SJCRH30 (cell line): ENCODE data around the gene RPN2. TPM values are rescaled to one million over a fixed set of nuclear protein-coding genes. Genes with fewer than 3 reads are reported as not detected.

ENCODE experiments used
- DNase-seq, 2 experiments: peaks; one replicate each; pipeline ENCODE4 v3.0.0-alpha.2; 2015 to 2020
- H3K27ac ChIP-seq: fragments of 250-450 bp; sonication (Bioruptor Pico); 2 replicates; pipeline ENCODE4 v1.5.1; 2020; ENCODE audit warnings: mild to moderate bottlenecking, moderate library complexity
- H3K27me3 ChIP-seq: fragments of 250-450 bp; sonication (Bioruptor Pico); 2 replicates; pipeline ENCODE4 v1.5.1; 2020; ENCODE audit warnings: mild to moderate bottlenecking, moderate library complexity
- H3K36me3 ChIP-seq: fragments of 250-450 bp; sonication (Bioruptor Pico); 2 replicates; pipeline ENCODE4 v1.5.1; 2020; ENCODE audit warnings: mild to moderate bottlenecking, moderate library complexity
- H3K4me1 ChIP-seq: fragments of 250-450 bp; sonication (Bioruptor Pico); 2 replicates; pipeline ENCODE4 v1.5.1; 2020; ENCODE audit warnings: mild to moderate bottlenecking, moderate library complexity
- H3K4me3 ChIP-seq: fragments of 250-450 bp; sonication (Bioruptor Pico); 2 replicates; pipeline ENCODE4 v1.5.1; 2020; ENCODE audit warnings: mild to moderate bottlenecking, moderate library complexity
- H3K9me3 ChIP-seq: fragments of 250-450 bp; sonication (Bioruptor Pico); replicated peaks from 2 replicates; pipeline ENCODE4 v1.5.1; 2020; ENCODE audit warnings: mild to moderate bottlenecking, moderate library complexity
- total RNA-seq: library from RNA; depleted of rRNA; stranded (reverse); fragments of >200 nt; shearing (Covaris generic); gene quantifications from 2 replicates; pipeline ENCODE4 v1.2.3, GENCODE V29; 2014

Gene RPN2
- total RNA-seq, 1 experiment from 2014 or later: 369 TPM

GRCh38 chr20:37237656-37238055 is 58.5 kb downstream of the RPN2 start:
- H3K27ac ChIP-seq: no peak overlapping the region
- H3K4me1 ChIP-seq: peaks cover 43% of the 10 kb centered on the region
- DNase-seq: no peak
- H3K9me3 ChIP-seq: no peaks in the 10 kb centered on the region
- H3K36me3 ChIP-seq: peaks cover 85% of the 10 kb centered on the region
- no peak overlapping the region for H3K4me3 ChIP-seq
- H3K27me3 ChIP-seq: no peaks in the 10 kb centered on the region

GRCh38 chr20:37238426-37238825 is 59.3 kb downstream of the RPN2 start:
- H3K4me1 ChIP-seq: peaks cover 36% of the 10 kb centered on the region
- H3K36me3 ChIP-seq: peaks cover 82% of the 10 kb centered on the region
- DNase-seq: no peak
- H3K27ac ChIP-seq: peak overlapping the region; percentile 15; the same call in 1 of the 2 replicates
- H3K4me3 ChIP-seq: no peak overlapping the region
- no peaks in the 10 kb centered on the region for H3K9me3 ChIP-seq
- no peaks in the 10 kb centered on the region for H3K27me3 ChIP-seq

- H3K27me3 ChIP-seq: no peaks in the 10 kb centered on the region
- DNase-seq: peak; percentile 88 to 93
- no peak overlapping the region for H3K4me3 ChIP-seq
- H3K9me3 ChIP-seq: no peaks in the 10 kb centered on the region
- peaks cover 30% of the 10 kb centered on the region for H3K4me1 ChIP-seq
- peak overlapping the region; percentile 15; the same call in 1 of the 2 replicates for H3K27ac ChIP-seq
- peaks cover 80% of the 10 kb centered on the region for H3K36me3 ChIP-seq
These were observed 59.9 kb downstream of the RPN2 start for GRCh38 chr20:37238935-37239451.

GRCh38 chr20:37240337-37241067 is 61.4 kb downstream of the RPN2 start:
- no peak for DNase-seq
- H3K4me1 ChIP-seq: peaks cover 30% of the 10 kb centered on the region
- no peak overlapping the region for H3K27ac ChIP-seq

GRCh38 chr20:37242503-37242902 is 63.4 kb downstream of the RPN2 start:
- Histone ChIP-seq H3K9me3 (no peaks in the 10 kb centered on the region), H3K4me3 (no peak overlapping the region), H3K4me1 (peaks cover 41% of the 10 kb centered on the region), H3K27me3 (no peaks in the 10 kb centered on the region), H3K36me3 (peaks cover 50% of the 10 kb centered on the region), H3K27ac (no peak overlapping the region)
- DNase-seq: no peak

More at GRCh38 chr20:37240337-37241067, 61.4 kb downstream of the RPN2 start:
- no peaks in the 10 kb centered on the region for H3K27me3 ChIP-seq
- no peaks in the 10 kb centered on the region for H3K9me3 ChIP-seq
- no peak overlapping the region for H3K4me3 ChIP-seq
- peaks cover 69% of the 10 kb centered on the region for H3K36me3 ChIP-seq

- DNase-seq: no peak
- no peak overlapping the region for H3K4me3 ChIP-seq
- peaks cover 42% of the 10 kb centered on the region for H3K36me3 ChIP-seq
- H3K9me3 ChIP-seq: no peaks in the 10 kb centered on the region
- H3K27me3 ChIP-seq: no peaks in the 10 kb centered on the region
- H3K4me1 ChIP-seq: peaks cover 35% of the 10 kb centered on the region
- no peak overlapping the region for H3K27ac ChIP-seq
These were observed 64.2 kb downstream of the RPN2 start for GRCh38 chr20:37243076-37243936.

GRCh38 chr20:37243937-37244571 is 64.9 kb downstream of the RPN2 start:
- peaks cover 41% of the 10 kb centered on the region for H3K36me3 ChIP-seq
- H3K4me3 ChIP-seq: no peak overlapping the region
- no peaks in the 10 kb centered on the region for H3K9me3 ChIP-seq
- H3K4me1 ChIP-seq: peaks cover 28% of the 10 kb centered on the region
- DNase-seq: no peak
- H3K27me3 ChIP-seq: no peaks in the 10 kb centered on the region
- H3K27ac ChIP-seq: no peak overlapping the region

GRCh38 chr20:37244572-37244957 is 65.4 kb downstream of the RPN2 start:
- Histone ChIP-seq H3K36me3 (peaks cover 41% of the 10 kb centered on the region), H3K4me3 (no peak overlapping the region), H3K27ac (no peak overlapping the region), H3K4me1 (peaks cover 23% of the 10 kb centered on the region), H3K27me3 (no peaks in the 10 kb centered on the region), H3K9me3 (no peaks in the 10 kb centered on the region)
- no peak for DNase-seq

GRCh38 chr20:37245216-37246150 is 66.4 kb downstream of the RPN2 start:
- Histone ChIP-seq H3K36me3 (peaks cover 31% of the 10 kb centered on the region), H3K27me3 (no peaks in the 10 kb centered on the region), H3K4me1 (peaks cover 16% of the 10 kb centered on the region), H3K4me3 (no peak overlapping the region), H3K27ac (no peak overlapping the region), H3K9me3 (no peaks in the 10 kb centered on the region)
- DNase-seq: no peak

GRCh38 chr20:37246736-37247135 is 67.6 kb downstream of the RPN2 start:
- Histone ChIP-seq H3K27me3 (no peaks in the 10 kb centered on the region), H3K9me3 (no peaks in the 10 kb centered on the region), H3K4me1 (peaks cover 25% of the 10 kb centered on the region), H3K36me3 (peaks cover 19% of the 10 kb centered on the region), H3K4me3 (no peak overlapping the region), H3K27ac (no peak overlapping the region)
- DNase-seq: no peak

- H3K4me1 ChIP-seq: peaks cover 30% of the 10 kb centered on the region
- peaks cover 12% of the 10 kb centered on the region for H3K36me3 ChIP-seq
- H3K27me3 ChIP-seq: no peaks in the 10 kb centered on the region
- H3K9me3 ChIP-seq: no peaks in the 10 kb centered on the region
- no peak for DNase-seq
- H3K4me3 ChIP-seq: no peak overlapping the region
- no peak overlapping the region for H3K27ac ChIP-seq
These were observed 68.4 kb downstream of the RPN2 start for GRCh38 chr20:37247547-37247946.

GRCh38 chr20:37249304-37249703 is 70.2 kb downstream of the RPN2 start:
- H3K9me3 ChIP-seq: no peaks in the 10 kb centered on the region; the same call in 1 of the 2 replicates
- H3K36me3 ChIP-seq: 0 out of 2 replicates have a peak, but pooled peaks cover 3% of the 10 kb centered on the region
- H3K4me3 ChIP-seq: no peak overlapping the region
- H3K27ac ChIP-seq: no peak overlapping the region
- H3K27me3 ChIP-seq: no peaks in the 10 kb centered on the region
- H3K4me1 ChIP-seq: peaks cover 30% of the 10 kb centered on the region
- no peak for DNase-seq

- no peaks in the 10 kb centered on the region for H3K36me3 ChIP-seq
- DNase-seq: peak; percentile 75 to 86
- H3K27ac ChIP-seq: no peak overlapping the region; the same call in 1 of the 2 replicates
- peaks cover 25% of the 10 kb centered on the region for H3K4me1 ChIP-seq
- H3K27me3 ChIP-seq: 0 out of 2 replicates have a peak, but pooled peaks cover 4% of the 10 kb centered on the region
- no peak overlapping the region for H3K4me3 ChIP-seq
- H3K9me3 ChIP-seq: peaks cover 4% of the 10 kb centered on the region
These were observed 72.8 kb downstream of the RPN2 start for GRCh38 chr20:37251825-37252477.
